Choroid plexus epithelial cell (primary cell): ENCODE results near the gene CAMKV.

Experiments
- DNase-seq: peaks from one replicate; pipeline ENCODE4 v3.0.0-alpha.2; 2010; ENCODE audit warnings: low read depth
- H3K4me3 ChIP-seq: 2 replicates; pipeline ENCODE4 v1.5.1; 2011; ENCODE audit warnings: low read depth, mild to moderate bottlenecking, control low read depth, low read length, moderate library complexity
- TF ChIP-seq, protein P1 (sequence below): conservative IDR thresholded peaks from 2 replicates; pipeline ENCODE4 v1.5.1; 2011; ENCODE audit warnings: low read depth, mild to moderate bottlenecking, control low read depth, inconsistent platforms, low read length, moderate library complexity

Gene CAMKV

DNA sequence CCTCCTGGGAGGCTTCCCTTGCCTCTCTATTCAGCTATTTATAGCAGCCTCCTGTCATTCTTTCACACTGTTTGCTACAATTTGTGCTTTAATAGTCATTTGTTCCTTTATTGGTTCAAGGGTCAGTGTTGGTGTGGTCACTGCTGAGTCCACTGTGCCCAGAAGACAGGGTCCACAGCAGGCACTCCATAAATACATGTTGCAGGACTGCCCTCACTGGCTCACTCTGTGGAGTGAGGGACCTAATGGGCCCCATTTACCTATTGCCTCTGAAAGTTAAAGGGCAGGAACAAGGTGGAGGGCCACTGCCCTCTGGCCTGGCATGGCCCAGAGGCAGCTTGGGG is 17.2 kb upstream of the CAMKV start:
- TF ChIP-seq, protein P1, sequence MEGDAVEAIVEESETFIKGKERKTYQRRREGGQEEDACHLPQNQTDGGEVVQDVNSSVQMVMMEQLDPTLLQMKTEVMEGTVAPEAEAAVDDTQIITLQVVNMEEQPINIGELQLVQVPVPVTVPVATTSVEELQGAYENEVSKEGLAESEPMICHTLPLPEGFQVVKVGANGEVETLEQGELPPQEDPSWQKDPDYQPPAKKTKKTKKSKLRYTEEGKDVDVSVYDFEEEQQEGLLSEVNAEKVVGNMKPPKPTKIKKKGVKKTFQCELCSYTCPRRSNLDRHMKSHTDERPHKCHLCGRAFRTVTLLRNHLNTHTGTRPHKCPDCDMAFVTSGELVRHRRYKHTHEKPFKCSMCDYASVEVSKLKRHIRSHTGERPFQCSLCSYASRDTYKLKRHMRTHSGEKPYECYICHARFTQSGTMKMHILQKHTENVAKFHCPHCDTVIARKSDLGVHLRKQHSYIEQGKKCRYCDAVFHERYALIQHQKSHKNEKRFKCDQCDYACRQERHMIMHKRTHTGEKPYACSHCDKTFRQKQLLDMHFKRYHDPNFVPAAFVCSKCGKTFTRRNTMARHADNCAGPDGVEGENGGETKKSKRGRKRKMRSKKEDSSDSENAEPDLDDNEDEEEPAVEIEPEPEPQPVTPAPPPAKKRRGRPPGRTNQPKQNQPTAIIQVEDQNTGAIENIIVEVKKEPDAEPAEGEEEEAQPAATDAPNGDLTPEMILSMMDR, result no peak
- no peak overlapping the region for H3K4me3 ChIP-seq
- DNase-seq, result no peak

DNA sequence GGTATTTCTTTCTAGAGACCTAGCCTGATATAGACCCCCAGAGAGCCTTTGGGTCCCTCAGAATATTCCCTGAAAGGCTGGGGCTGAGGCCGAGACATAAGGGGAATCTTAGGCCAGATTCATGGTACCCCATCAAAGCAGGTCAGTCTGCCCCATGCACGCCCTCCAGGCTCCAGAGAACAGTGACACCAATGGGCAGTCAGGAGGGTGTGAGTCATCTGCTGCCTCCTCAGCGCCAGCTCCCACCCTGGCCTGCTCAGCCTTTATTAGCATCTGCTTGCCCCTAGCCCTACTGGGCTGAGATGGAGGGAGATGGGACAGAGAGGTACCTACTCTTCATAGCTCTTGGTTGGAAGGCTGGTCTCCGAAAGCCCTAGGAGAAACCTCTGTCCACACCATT is 14.3 kb upstream of the CAMKV start:
- H3K4me3 ChIP-seq, result no peak overlapping the region
- TF ChIP-seq, protein P1, result no peak
- no peak for DNase-seq

DNA sequence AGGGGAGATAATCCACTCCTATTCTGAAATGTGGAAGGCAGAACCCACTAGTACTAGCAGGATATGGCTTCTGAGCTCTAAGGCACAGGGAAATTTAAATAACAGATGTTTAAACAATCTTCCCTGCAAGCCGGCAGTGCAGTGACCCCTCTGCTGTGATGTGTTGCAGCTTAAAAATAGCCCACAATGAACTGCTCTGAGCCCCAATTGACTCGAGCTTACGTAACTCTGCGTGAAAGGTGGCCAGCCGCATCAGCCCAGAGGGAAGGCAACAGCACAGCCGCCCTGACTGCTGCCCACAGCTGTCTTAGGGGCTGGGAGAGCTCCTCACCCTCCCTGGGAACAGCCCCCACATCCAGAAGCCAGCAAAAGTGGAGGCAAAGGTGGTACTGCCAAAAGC is 12.5 kb upstream of the CAMKV start:
- TF ChIP-seq, protein P1, result no peak
- H3K4me3 ChIP-seq, result no peak overlapping the region
- peak; percentile 55 for DNase-seq

DNA sequence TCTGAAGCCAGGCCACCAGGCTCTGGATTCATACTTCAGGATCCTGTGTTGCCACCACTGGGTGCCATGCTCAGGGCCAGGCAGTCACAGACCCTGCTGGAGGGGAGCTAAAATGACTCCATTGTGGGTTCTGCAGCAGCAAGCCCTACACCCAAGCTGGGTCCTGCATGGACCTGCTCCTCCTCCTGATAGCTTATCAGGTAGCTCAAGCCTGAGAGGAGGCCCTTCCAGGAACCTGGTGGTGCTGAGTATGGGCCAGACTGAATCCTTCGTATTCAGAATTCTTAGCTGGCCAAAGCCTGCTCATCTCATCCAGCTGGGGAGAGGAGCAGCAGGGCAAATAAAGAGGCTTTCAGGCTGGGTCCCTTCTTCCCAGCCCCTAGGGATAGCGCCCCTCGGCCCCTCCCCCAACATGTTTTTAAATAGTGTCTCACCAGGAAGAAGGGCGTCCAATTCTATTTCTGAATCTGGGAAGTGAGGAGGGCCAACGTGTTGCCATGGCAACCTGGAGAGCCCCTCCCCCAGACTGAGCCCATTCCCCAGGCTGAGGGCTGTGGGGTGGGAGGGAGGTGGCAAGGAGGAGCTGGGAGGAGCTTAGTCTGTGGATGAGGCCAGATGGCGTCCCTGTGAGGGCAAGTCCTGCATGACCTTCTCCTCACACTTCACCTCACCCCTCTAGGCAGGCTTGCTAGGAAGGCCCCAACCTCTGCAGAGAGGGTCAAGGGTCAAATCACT is 11.0 kb upstream of the CAMKV start:
- no peak for DNase-seq
- TF ChIP-seq, protein P1, result no peak
- no peak overlapping the region for H3K4me3 ChIP-seq

DNA sequence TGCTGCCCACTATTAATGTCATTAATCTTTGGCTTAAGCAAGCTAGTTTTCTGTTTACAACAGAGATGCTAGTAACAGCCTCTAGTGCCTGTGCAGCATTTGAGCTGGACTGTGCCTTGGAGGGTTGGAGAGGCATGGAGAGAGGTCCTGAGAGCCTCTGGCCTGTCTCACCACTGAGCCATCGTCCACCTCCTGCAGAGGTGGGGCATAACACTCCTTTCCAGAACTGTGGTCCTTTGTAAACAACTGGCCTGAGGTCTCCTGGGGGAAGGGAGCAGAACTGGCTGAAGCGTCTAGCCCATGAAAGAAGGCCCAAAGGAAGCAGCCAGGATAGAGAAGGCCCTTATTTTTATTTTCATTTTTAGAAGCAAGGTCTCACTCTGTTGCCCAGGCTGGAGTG is 10.0 kb upstream of the CAMKV start:
- TF ChIP-seq, protein P1, result no peak

DNA sequence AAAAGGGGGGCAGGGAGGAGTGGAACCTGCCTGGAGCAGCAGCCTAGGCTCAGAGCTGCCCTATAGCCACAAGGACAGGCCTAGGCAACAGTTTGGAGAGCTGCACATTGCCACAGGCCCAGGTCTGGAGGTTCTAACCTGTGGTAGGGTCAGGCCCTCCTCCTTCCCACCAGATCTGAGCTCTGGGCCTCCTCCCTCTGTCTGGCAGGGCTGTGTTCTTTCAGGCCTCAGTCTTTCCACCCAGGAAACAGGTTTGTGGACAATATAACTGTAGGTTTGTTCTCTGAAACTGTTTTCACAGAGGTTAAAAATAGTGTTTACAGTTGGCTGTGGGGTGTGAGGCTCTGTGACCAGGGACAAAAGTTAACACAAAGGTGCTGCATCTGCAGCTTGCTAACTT is 9.0 kb upstream of the CAMKV start:
- DNase-seq, result no peak
- H3K4me3 ChIP-seq, result no peak overlapping the region
- TF ChIP-seq, protein P1, result no peak

More for the DNA sequence above, 10.0 kb upstream of the CAMKV start:
- no peak for DNase-seq
- no peak overlapping the region for H3K4me3 ChIP-seq

DNA sequence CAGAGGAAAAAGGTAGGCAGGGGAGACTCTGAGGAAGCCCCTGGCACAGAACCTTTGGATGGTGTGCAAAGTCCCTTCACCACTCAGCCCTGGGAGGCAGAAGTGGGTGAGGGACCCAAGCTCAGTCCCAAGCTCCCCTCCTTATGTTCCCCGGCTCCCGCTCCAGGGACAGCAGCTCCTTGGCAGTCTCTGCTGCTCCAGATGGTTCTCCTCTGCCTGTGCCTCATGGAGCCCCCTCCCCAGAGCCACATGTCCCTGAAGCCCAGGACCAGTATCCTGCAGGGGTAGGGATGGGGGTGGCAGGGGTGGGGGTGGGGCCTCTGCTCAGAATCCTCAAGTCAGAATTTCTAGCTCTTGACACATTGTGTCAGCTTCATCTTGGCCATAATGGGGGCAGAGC is 8.0 kb upstream of the CAMKV start:
- H3K4me3 ChIP-seq, result no peak overlapping the region
- TF ChIP-seq, protein P1, result no peak
- DNase-seq, result no peak
